DOHH2 (cell line): ENCODE results near the gene C4B.

ENCODE experiments used
- CTCF ChIP-seq: fragments of 200-600 bp; sonication (generic); IDR thresholded peaks from one replicate; pipeline ENCODE4 v1.5.1; 2014; ENCODE audit warnings: antibody characterized with exemption, mild to moderate bottlenecking, low read depth, low read length; ENCODE audit not compliant: poor library complexity, severe bottlenecking
- EZH2phosphoT487 ChIP-seq: fragments of 200-600 bp; sonication (generic); IDR thresholded peaks from 2 replicates; pipeline ENCODE4 v1.6.1; 2017; ENCODE audit warnings: borderline replicate concordance, mild to moderate bottlenecking, antibody characterized with exemption, low read length, moderate library complexity, mixed read lengths

GRCh38 chr6:32070814-32071543 is 56.4 kb downstream of the C4B start:
- no peak for TF ChIP-seq CTCF
- TF ChIP-seq EZH2phosphoT487: no peak
